HG03432 (cell line): ENCODE measurements around the gene U2AF1L4.
"Not testable (repeated sequence)": the region's sequence is repeated elsewhere in the genome, so short reads cannot be mapped to it uniquely, and the experiment has no call there.

Experiments
- ATAC-seq: cut with Tn5 transposase; IDR thresholded peaks from one replicate; pipeline ENCODE4 v1.9.1; 2021; ENCODE audit warnings: mild to moderate bottlenecking, moderate library complexity; ENCODE audit not compliant: unreplicated experiment

U2AF1L4 gene

DNA sequence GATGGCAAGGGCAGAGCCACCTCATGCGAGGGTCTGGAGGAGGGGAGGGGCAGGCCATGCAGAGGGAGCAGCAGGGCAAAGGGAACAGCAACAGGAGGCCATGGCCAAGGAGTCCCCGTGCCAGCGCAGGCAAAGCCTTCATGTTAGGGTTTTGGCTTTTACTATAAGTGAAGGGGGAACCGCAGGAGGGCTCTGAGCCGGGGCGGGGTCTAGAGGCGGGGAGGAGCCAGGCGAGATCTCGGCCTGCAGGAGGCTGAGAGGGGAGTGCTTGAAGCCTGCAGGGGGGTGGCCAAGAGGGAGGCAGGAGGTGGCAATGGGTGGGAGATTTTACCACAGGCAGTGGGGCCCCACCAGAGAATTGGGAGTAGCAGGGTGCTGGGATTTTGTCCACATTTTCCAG, 36.4 kb upstream of the U2AF1L4 start:
- no peak for ATAC-seq

DNA sequence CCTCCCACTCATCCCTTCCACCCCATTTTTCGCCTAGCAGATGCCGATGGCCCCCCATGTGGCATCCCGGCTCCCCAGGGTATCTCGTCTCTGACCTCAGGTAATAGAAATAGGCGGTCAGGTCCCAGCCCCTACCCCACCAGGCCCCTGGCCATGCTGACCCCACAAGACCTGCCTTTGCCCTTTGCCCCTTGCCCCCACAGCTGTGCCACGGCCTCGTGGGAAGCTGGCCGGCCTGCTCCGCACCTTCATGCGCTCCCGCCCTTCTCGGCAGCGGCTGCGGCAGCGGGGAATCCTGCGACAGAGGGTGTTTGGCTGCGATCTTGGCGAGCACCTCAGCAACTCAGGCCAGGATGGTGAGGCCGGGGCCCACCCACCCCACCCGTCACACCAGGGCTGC, 35.5 kb upstream of the U2AF1L4 start:
- no peak for ATAC-seq

DNA sequence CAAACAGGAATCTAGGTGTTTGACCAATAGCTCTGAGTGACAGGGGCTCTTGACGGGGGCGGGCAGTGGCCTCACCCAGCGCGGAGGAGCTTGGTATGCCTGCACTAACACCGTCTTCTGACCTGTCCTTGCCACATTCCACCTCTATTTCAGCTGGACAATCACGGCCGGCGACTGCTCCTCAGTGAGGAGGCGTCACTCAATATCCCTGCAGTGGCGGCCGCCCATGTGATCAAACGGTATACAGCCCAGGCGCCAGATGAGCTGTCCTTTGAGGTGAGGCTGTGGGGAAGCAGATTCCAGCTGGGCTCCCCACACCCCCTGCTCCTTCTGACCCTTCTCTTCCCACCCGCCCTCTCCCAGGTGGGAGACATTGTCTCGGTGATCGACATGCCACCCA, 34.8 kb upstream of the U2AF1L4 start:
- ATAC-seq = no peak

DNA sequence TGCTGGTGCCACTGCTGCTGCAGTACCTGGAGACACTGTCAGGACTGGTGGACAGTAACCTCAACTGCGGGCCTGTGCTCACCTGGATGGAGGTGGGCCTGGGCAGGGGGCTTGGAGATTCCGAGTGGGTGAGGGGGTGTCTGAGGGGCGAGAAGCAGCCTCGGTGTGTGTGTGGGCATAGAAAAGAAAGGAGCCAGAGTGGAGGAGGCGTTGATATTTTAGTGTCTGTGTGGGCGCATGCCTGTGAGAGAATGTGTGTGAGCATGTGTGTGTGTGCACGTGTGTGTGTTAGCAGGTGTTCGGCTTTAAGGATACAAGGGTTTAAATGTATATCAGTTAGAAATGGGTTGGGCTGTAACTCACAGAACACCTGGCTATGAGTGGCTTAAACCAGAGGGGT, 33.8 kb upstream of the U2AF1L4 start:
- no peak for ATAC-seq

DNA sequence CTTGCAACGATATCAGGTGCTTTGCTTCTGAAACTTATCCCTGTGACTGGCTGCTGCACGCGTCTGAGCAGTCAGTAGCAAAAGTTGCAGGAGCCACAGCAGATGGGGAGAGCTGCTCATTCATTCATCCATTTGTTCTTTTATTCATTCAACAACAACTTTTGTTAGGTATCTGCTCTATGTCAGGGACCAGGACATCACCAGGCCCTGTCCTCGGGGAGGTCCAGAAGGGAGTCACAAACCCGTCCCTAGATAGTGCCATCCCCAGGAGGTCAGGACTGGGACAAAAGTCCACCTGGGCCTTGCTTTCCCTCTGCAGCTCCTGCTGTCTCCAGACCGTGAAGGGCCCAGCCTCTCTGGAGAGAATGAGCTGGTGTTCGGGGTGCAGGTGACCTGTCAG, 32.7 kb upstream of the U2AF1L4 start:
- ATAC-seq = no peak

DNA sequence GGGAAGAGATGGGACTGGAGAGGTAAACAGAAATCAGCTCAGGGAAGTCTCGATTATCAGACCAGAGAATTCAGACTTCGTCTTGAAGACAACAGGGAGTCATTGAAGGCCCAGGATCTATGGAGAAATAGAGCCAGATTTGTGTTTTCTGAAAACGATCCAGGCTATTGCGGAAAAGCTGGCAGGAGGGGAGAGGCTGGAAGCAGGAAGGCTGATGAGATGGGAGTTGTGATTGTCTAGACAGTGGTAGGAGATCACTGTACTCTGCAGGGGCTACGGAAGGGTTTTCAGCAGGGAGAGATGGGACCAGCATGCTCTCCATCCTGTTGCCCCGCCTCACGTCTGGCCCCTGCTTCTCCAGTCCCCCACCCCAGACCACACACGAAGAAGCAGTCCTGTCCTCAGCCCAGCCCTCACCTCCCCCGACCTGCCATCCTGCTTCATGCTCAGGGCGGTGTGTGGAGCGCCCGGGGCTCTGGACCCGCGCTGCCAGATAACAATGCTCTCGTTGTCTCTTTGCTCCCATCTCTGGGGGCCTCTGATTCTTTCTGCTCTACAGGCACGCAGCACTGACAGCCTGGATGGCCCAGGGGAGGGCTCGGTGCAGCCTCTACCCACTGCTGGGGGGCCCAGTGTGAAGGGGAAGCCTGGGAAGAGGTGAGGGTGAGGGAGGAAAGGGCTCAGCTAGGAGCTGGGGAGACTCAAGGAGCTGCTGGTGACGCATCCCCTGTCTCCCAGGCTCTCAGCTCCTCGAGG, 32.0 kb upstream of the U2AF1L4 start:
- no peak for ATAC-seq

DNA sequence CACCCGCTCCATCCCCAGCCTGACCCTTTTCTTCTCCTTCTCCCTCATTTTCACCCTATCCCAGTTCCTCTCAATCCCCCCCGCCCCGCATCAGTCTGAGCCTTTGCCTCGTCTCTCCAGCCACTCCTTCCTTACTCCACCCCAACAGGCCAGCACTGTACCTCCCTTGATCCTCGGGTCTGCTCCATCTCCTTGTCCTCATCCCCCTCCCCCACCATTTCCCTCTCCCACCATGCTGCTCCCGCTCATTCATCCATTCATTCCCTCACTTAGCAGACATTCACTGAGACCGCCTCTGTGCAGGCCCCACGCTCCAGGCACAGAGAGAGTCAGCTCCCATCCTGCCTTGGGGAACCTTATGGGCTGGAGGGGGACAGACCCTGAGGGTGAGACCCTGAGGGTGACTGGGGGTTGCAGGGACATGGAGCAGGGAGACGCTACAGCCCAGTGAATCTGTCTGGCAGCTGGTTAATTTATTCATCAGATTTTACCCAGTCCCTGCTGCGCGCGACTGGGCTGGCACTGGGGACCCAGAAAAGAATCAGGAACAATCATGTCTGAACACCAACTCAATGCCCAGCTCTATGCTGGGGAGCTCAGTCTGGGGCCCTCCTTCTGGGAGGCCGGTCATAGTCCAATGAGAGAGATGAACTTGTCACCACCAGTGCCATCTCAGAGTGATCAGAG, 31.0 kb upstream of the U2AF1L4 start:
- no peak for ATAC-seq

DNA sequence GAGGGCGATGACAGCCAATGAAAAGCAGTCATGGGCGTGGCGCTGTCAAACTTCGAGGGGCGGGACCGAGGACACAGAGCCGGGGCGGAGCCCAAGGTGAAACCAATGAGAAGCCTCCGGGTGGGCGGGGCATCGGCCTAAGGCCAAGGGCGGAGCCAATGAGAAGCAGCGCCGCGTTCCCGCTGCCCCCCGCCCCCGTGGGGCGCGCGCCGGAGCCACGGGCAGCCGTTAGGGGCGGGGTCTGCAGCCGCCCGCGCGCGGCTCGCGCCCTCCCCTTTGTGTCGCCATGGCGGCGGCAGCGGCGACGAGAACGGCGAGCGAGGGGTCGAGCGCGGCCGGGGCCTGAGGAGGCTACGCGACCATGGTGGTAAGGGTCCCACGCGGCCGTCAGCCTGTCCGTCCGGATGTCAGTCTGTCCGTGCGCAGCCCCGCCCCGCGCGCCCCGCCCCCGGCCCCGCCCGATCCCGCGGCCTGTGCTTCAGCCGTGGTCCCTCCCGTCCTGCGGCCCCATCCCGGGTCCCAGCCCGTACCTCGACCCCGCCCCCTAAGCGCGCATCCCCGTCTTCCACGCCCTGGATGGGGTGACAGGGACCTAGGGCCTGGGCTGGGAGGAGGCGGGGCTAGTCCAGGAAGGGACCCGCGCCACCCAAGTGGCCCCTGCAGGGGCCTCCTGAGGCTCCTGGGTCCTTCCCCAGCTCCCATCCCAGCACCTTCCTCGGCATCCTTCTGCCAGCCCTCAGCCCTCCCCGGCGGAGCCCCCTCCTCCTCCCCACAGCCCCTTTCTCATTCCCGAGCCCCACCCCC, 30.3 kb upstream of the U2AF1L4 start, which contains the start of gene ARHGAP33:
ARHGAP33 (plus strand) TSS at position 267 of the 804 bp plus-strand sequence; CDS start at position 362, 95 bp downstream.
- ATAC-seq = peak; percentile 92

DNA sequence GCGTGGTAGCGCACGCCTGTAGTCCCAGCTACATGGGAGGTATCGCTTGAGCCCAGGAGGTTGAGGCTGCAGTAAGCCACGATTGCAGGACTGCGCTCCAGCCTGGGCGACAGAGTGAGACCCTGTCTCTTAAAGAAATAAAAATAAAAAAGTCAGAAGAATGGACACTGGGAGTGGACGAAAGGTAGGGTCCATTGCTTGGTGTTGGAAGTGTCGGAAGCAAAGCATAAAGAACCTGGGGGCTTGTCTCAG, 29.8 kb upstream of the U2AF1L4 start:
- no peak for ATAC-seq

DNA sequence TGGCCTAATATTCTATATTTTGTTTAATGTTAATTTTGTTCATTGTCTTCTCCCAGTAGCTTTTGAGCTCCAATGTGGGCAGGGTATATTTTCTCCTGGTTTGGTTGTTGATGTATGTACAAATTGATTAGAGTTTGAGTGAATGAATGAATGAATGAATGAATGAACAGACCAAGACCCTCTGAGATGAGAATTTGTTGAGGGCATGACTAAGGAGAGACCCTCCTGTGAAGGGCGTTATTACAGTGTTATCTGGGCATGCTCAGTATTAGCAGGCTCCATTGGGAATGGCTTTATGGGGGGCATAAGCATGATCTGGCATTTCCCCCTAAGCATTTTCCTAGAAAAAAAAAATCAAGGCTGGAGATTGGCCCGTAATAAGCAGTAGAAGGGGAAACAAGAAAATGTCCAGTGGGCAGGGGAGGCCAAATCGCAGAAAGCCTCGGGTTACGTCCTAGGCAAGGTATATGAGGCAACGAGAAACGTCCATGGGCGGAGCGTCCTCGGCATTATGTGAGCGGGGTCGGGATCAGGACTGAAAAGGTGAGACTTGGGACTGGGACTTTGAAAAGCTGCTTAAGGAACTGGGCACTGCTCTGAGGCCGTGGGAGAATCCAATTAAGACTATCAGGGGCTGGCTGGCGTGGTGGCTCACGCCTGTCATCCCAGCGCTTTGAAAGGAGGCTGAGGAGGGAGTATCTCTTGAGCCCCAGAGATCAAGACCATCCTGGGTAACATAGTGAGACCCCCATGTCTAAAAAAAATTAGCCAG, 29.2 kb upstream of the U2AF1L4 start:
- ATAC-seq = no peak

DNA sequence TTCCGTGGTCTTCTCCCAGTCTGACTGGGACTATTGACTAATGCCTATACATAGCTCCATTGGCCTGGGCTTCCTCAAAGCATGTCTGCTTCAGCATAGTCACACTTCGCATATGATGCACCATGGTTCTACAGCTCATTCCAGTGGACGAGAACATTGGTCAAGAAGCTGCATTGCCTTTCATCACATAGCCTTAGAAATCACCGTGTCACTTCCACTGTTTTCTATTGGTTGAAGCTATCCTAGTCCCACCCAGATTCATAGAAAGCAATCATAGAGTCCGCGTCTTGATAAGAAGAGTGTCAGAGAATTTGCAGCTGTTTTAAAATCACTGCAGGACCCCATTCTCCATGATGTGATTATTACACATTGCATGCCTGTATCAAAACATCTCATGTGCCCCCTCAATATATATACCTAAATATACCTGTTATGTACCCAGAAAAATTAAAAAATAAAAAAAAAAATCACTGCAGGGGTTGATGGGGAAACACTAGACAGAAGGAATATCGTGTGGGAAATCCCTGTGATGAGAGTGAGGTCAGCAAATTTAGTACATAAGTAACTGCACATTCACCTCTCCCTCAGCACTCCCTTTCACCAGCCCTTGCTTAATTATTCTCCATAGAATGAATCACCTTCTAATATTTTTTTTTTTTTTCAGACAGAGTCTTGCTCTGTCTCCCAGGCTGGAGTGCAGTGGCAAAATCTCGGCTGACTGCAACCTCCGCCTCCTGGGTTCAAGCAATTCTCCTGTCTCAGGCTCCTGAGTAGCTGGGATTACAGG, 28.0 kb upstream of the U2AF1L4 start:
- no peak for ATAC-seq

DNA sequence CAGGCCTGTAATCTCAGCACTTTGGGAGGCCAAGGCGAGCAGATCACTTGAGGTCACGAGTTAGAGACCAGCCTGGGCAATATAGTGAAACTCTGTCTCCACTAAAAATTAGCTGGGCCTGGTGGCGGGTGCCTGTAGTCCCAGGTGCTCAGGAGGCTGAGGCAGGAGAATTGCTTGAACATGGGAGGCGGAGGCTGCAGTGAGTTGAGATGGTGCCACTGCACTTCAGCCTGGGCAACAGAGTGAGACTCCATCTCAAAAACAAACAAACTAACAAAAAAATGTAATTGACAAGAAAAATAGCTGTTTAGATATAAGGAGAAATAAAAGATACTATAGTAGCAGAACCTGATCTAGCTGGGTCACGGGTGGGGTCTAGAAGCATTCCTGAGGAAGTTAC, 27.1 kb upstream of the U2AF1L4 start:
- ATAC-seq = not testable (repeated sequence)

DNA sequence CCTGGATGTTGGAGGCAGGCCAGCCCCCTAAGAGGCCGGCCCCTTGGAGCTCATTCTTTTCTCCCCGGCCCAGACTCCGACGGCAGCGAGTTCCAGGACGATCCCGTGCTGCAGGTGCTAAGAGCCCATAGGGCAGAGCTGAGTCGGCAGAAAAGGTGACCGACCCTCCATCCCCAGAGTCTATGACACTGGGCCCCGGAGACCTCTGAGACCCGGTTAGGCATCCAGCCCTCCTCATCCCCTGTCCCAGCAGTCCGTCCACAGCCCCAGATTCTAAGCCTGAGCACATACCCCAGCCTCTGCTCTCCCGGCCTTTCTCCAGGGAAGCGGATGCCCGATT, 22.8 kb upstream of the U2AF1L4 start:
- no peak for ATAC-seq

DNA sequence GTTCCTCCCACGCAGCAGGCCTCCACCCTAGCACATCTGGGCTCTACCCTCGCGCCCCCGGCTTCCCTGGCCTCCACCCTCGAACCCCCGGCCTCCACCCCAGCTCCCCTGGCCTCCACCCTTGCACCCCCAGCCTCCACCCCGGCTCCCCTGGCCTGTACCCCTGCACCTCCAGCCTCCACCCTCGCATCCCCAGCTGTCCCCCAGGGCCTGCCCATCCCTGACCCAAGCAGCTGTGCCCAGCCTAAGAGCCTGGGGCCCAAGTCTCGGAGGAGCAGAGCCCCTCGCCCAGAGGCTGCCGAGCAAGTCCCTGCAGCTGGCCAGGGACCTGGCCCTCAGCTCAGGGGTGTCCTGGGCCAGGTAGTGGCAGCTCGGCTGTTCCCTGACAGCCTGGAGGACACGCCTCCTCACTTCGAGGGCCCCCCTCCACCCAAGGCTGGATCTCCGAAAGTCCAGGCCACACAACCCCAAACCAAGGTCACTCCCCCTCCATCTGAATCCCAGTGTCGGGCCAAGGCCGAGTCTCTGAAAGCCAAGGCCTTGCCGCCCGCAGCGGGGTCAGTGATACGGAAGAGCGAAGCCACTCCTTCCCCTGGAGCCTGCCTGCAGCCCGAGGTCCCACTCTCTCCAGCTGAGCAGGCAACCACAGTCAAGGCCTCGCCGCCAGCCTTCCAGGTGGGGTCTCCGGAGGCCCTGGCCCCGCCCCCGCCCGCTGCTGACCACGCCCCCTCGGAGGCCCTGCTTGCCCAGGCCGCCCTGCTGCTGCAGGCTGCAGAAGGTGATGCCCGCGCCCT, 22.3 kb upstream of the U2AF1L4 start:
- no peak for ATAC-seq

DNA sequence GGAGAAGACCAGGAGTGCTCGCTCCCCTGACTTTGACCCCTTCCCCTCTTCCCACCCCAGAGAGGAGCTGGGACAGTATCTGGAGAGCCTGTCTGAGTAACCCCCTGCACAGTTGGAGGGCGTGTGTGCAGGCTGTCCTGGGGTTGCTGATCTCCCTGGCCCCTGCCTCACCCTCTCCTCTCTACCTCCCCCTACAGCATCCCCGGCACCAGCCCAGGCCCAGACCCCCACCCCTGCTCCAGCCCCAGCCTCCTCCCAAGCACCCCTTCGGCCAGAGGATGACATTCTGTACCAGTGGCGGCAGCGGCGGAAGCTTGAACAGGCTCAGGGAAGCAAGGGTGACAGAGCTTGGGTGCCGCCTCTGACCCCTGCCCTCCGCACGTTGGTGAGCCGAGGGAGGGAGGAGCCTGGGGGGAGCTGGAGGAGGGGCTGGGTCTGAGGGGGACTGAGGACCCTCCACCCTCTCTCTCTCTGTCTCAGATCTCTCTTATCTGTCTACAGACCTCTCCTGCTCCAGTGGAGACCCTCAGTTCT, 21.4 kb upstream of the U2AF1L4 start:
- ATAC-seq = no peak

DNA sequence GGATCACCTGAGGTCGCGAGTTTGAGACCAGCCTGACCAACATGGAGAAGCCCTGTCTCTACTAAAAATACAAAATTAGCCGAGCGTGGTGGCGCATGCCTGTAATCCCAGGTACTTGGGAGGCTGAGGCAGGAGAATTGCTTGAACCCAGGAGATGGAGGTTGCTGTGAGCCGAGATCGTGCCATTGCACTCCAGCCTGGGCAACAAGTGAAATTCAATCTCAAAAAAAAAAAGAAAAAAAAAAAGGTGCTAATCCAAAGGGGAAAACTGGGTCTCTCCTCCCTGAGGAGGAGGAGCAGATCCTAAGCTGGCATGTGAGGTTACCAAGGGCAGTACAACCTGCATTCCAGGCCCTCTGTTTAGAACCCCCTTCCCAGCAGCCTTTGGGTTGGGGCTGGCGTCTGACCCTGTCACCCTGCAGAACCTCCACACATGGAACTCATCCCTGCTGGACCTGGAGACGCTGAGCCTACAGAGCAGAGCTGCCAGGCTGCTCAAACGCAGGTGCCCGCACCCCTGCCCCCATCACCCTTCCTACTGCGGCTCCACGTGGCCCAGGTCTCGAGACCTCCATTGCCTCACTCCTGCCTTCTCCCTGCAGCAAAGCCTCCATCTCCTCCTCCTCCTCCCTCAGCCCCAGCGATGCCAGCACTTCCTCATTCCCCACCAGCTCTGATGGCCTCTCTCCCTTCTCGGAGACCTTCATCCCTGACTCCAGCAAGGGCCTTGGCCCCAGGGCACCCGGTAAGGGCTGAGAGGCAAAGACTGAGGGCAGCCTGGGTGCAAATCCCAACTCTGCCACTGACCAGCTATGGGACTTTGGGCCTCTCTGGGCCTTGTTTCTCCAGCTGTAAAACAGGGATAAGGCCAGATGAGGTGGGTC, 19.5 kb upstream of the U2AF1L4 start:
- ATAC-seq = no peak

DNA sequence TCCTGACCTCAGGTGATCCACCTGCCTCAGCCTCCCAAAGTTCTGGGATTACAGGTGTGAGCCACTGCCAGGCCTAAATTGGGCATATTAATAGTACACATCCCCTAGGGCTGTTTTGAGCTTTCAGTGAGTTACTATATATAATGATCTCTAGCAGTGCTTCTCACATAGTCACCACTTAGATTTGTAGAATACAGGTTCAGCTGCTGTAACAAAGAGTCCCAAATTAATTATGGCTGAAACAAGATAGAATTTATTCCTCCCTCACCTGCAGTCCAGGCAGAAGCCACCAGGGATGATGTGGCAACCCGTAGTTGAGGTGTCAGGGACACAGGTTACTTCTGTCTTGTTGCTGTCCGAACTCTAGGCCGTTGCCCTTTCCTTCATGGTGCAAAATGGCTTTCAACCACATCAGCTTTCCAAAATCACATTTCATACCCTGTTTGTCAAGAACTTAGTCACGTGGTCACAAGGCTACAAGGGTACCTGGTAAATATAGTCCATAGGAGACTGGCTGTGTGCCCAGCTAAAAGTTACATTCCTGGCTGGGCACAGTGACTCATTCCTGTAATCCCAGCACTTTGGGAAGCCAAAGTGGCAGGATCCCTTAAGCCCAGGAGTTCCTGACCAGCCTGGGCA, 15.6 kb upstream of the U2AF1L4 start:
- ATAC-seq = no peak

DNA sequence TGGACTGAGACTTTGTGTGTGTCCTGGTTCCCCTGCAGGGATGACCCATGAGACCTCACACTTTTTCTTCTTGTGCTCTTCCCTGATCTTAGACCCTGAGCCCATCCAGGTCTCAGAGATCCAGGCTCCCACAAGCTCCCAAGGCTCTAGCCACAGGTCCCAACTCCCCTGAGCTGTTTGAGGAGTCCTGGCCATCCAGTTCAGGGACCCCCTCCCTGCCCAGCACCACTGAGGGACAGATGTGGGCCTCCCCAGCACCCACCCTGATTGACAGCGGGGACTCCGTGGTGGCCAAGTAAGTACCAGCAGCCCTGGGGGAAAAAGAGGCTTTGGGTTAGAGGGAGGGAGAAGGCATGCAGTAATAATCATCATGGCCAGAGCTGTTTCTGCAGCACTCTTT, 14.5 kb upstream of the U2AF1L4 start:
- ATAC-seq = no peak
